Kidney (tissue), 14 donors: ENCODE measurements around the gene MAK. TPM values are rescaled to one million over a fixed set of nuclear protein-coding genes. Genes with fewer than 3 reads are reported as not detected.
"Not testable (repeated sequence)": the region's sequence is repeated elsewhere in the genome, so short reads cannot be mapped to it uniquely, and the experiment has no call there.

Experiments
- DNase-seq, 5 donors: peaks; one replicate each; pipeline ENCODE4 v3.0.0-alpha.2; 2013 to 2020
- FAIRE-seq: peaks from 2 replicates; lab custom pipeline; 2012; peaks lifted over from hg19 to GRCh38; lab: Jason Lieb, UNC
- H3K27ac ChIP-seq, 2 donors: one replicate each; pipeline ENCODE4 v1.7.0; 2013; ENCODE audit warnings: low read depth in 2 of 2, low read length in 2 of 2, inconsistent platforms in 1 of 2
- H3K27me3 ChIP-seq: one replicate; pipeline ENCODE4 v1.7.1; 2013; ENCODE audit warnings: low read length, inconsistent platforms; ENCODE audit not compliant: control insufficient read depth, insufficient read depth
- H3K36me3 ChIP-seq, 3 donors: one replicate each; pipeline versions ENCODE4 v1.7.0 to v1.7.1; 2013; ENCODE audit warnings: low read length in 3 of 3, control low read depth in 1 of 3, inconsistent platforms in 1 of 3; ENCODE audit not compliant: insufficient read depth in 3 of 3, control insufficient read depth in 2 of 3
- H3K4me1 ChIP-seq, 3 donors: one replicate each; pipeline versions ENCODE4 v1.7.0 to v1.7.1; 2013; ENCODE audit warnings: low read length in 3 of 3, inconsistent platforms in 1 of 3, low read depth in 1 of 3; ENCODE audit not compliant: control insufficient read depth in 2 of 3, insufficient read depth in 2 of 3
- H3K4me3 ChIP-seq, 3 donors: one replicate each; pipeline versions ENCODE4 v1.7.0 to v1.8.1; 2013; ENCODE audit warnings: low read length in 3 of 3, control low read depth in 1 of 3, inconsistent platforms in 1 of 3
- H3K9ac ChIP-seq, 3 donors: one replicate each; pipeline versions ENCODE4 v1.7.0 to v1.7.1; 2013; ENCODE audit warnings: low read length in 3 of 3, control low read depth in 1 of 3, inconsistent platforms in 1 of 3
- H3K9me3 ChIP-seq, 3 donors: one replicate each; pipeline versions ENCODE4 v1.7.0 to v1.7.1; 2013; ENCODE audit warnings: low read length in 3 of 3, control low read depth in 1 of 3, inconsistent platforms in 1 of 3; ENCODE audit not compliant: control insufficient read depth in 2 of 3, insufficient read depth in 1 of 3
- intact Hi-C: fragments of 100-400 bp; cut with DNase I; formaldehyde crosslinking; loops from one replicate; pipeline ENCODE4 v1.11.1; 2022
- polyA plus RNA-seq: library from polyadenylated mRNA; stranded (reverse); fragments of 350-450 nt; fragmentation: Illumina TruSeq; extraction: RNeasy Lipid Tissue Mini Kit (QIAGEN cat#74804); gene quantifications from one replicate; pipeline ENCODE4 v1.2.3, GENCODE V29; 2014; ENCODE audit warnings: low read depth, low replicate concordance; ENCODE audit not compliant: insufficient read depth
- total RNA-seq: library from RNA; stranded (reverse); fragmentation: NEBNext Ultra II Directional; extraction: Animal tissue kit (Norgen Biotek cat#: 25700); gene quantifications from one replicate; pipeline ENCODE4 v1.2.1, GENCODE V29; 2021
- TF ChIP-seq, protein P1 (sequence below): IDR thresholded peaks from 3 replicates; pipeline ENCODE4 v1.5.1; 2012; ENCODE audit warnings: mild to moderate bottlenecking, moderate library complexity, borderline replicate concordance; ENCODE audit not compliant: insufficient read depth; ENCODE audit errors: extremely low read depth
- donor health status: control.
- donor health status: control.
- donor health status: control.
- donor health status: control.
- donor health status: control.
- donor health status: DM: yes; HTN: yes; CAD: no.
- donor health status: Normal renal cell carcinoma (clear cell type).

MAK gene
- total and polyA plus RNA-seq, 2 donors from 2014 or later = 0.66 TPM; not detected in 1

- FAIRE-seq (no peak), DNase-seq (no peak)
- TF ChIP-seq, protein P1, sequence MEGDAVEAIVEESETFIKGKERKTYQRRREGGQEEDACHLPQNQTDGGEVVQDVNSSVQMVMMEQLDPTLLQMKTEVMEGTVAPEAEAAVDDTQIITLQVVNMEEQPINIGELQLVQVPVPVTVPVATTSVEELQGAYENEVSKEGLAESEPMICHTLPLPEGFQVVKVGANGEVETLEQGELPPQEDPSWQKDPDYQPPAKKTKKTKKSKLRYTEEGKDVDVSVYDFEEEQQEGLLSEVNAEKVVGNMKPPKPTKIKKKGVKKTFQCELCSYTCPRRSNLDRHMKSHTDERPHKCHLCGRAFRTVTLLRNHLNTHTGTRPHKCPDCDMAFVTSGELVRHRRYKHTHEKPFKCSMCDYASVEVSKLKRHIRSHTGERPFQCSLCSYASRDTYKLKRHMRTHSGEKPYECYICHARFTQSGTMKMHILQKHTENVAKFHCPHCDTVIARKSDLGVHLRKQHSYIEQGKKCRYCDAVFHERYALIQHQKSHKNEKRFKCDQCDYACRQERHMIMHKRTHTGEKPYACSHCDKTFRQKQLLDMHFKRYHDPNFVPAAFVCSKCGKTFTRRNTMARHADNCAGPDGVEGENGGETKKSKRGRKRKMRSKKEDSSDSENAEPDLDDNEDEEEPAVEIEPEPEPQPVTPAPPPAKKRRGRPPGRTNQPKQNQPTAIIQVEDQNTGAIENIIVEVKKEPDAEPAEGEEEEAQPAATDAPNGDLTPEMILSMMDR = no peak
- intact Hi-C loops = no loop called here
- no peak overlapping the region for H3K9ac ChIP-seq
- H3K36me3 ChIP-seq = no peaks in the 10 kb centered on the region
- H3K27ac ChIP-seq = no peak overlapping the region
- no peaks in the 10 kb centered on the region for H3K4me1 ChIP-seq
- H3K9me3 ChIP-seq = no peaks in the 10 kb centered on the region
- H3K27me3 ChIP-seq = no peaks in the 10 kb centered on the region
- no peak overlapping the region for H3K4me3 ChIP-seq
Observed at GRCh38 chr6:10874207-10874606, 35.9 kb upstream of the MAK start.

DNA sequence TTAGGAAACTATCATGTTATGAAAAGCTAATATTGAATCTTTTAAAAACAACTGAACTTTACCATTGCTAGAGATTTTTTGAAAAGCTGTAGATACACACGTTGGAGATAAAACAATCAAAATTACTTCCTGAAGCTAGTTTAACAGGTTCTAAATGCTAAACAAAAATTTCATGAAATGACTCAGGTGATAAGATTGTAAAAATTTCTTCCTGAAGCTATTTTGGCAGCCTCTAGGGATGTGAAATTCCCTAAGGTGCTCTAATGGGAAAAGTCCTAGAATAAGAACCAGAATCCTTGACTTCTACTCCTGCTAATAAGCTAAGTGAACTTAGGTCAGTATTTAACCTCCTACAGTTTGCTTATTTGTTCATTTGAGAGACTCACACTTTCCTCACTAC, 35.0 kb upstream of the MAK start:
- Histone ChIP-seq H3K4me3 (no peak overlapping the region), H3K9me3 (no peaks in the 10 kb centered on the region), H3K4me1 (no peaks in the 10 kb centered on the region), H3K27me3 (no peaks in the 10 kb centered on the region), H3K9ac (no peak overlapping the region), H3K27ac (no peak overlapping the region), H3K36me3 (no peaks in the 10 kb centered on the region)
- intact Hi-C loops = no loop called here
- DNase-seq = no peak
- no peak for FAIRE-seq
- TF ChIP-seq, protein P1 = no peak

DNA sequence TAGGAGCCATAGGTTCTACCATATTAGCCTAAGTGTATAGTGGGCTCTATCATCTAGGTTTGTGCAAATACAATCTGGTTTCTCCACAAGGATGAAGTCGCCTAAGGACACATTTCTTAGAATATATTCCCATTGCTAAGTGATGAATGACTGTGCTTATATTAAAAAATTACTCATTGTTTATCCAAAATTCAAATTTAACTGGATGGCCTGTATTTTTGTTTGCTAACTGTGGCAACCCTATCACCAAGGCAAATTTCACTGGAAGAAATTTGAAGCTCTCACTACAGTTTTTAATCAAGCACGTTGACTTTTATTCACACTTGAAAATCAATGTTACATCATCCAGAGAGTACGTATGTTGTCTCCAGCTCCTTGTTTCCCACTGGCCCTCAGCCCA, 29.6 kb upstream of the MAK start:
- no peak overlapping the region for H3K27ac ChIP-seq
- H3K4me3 ChIP-seq = no peak overlapping the region
- no peak for FAIRE-seq
- no peaks in the 10 kb centered on the region for H3K27me3 ChIP-seq
- DNase-seq = no peak
- H3K9me3 ChIP-seq = no peaks in the 10 kb centered on the region
- TF ChIP-seq, protein P1 = no peak
- no peaks in the 10 kb centered on the region for H3K4me1 ChIP-seq
- H3K9ac ChIP-seq = no peak overlapping the region
- intact Hi-C loops = no loop called here
- no peaks in the 10 kb centered on the region for H3K36me3 ChIP-seq

DNA sequence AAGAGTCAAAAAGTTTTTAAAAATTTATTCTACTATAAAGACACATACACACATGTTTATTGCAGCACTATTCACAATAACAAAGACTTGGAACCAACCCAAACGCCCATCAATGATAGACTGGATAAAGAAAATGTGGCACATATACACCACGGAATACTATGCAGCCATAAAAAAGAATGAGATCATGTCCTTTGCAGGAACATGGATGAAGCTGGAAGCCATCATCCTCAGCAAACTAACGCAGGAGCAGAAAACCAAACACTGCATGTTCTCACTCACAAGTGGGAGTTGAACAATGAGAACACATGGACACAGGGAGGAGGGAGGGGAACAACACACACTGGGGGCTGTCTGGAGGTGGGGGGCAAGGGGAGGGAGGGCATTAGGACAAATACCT, 28.4 kb upstream of the MAK start:
- H3K27ac ChIP-seq, intact Hi-C loops, H3K9me3 ChIP-seq: not testable (repeated sequence)

DNA sequence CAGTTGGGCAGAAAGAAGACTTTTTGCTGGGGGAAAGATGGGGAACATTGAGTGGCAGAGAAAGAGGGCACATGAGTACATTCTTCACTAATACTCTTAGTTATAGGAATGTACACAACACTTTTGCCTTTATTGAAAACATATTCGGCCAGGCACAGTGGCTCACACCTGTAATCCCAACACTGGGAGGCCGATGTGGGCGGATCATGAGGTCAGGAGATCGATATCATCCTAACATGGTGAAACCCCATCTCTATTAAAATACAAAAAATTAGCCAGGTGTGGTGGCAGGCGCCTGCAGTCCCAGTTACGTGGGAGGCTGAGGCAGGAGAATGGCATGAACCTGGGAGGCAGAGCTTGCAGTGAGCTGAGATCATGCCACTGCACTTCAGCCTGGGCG, 24.7 kb upstream of the MAK start:
- FAIRE-seq, intact Hi-C loops, H3K27ac ChIP-seq, H3K9ac ChIP-seq, H3K4me1 ChIP-seq, DNase-seq, H3K9me3 ChIP-seq, H3K36me3 ChIP-seq, H3K27me3 ChIP-seq, H3K4me3 ChIP-seq: not testable (repeated sequence)

More for the DNA sequence above, 28.4 kb upstream of the MAK start:
- H3K4me3 ChIP-seq, DNase-seq, FAIRE-seq, H3K9ac ChIP-seq, H3K36me3 ChIP-seq, H3K27me3 ChIP-seq, H3K4me1 ChIP-seq: not testable (repeated sequence)
